Measurements from ENCODE around the gene PHYHD1.
"Not testable (repeated sequence)": the region's sequence is repeated elsewhere in the genome, so short reads cannot be mapped to it uniquely, and the experiment has no call there.

Gene PHYHD1

GRCh38 chr9:128946571-128947276 lies 25.9 kb downstream of the PHYHD1 start:
- TF ChIP-seq, protein P1, sequence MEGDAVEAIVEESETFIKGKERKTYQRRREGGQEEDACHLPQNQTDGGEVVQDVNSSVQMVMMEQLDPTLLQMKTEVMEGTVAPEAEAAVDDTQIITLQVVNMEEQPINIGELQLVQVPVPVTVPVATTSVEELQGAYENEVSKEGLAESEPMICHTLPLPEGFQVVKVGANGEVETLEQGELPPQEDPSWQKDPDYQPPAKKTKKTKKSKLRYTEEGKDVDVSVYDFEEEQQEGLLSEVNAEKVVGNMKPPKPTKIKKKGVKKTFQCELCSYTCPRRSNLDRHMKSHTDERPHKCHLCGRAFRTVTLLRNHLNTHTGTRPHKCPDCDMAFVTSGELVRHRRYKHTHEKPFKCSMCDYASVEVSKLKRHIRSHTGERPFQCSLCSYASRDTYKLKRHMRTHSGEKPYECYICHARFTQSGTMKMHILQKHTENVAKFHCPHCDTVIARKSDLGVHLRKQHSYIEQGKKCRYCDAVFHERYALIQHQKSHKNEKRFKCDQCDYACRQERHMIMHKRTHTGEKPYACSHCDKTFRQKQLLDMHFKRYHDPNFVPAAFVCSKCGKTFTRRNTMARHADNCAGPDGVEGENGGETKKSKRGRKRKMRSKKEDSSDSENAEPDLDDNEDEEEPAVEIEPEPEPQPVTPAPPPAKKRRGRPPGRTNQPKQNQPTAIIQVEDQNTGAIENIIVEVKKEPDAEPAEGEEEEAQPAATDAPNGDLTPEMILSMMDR (IDR thresholded peaks at IDR 0.05; ENCODE audit: insufficient read depth, missing control alignments): no peak
- FAIRE-seq (no peak), DNase-seq (ENCODE audit: insufficient read length, low spot score) (no peak)

DNA sequence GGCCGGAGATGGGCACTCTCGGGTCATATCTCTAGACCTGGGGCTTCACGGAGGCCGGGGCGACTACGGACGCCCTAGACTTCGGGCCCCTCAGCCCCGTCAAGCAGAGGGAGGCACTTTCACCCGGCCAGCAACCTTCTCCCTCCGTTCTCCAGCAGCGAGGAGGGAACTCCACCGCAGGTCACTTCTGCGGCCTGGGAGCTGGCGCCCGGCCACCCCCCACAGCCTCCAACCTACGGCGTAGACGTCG lies 26.4 kb downstream of the PHYHD1 start:
- no peak for FAIRE-seq
- DNase-seq (ENCODE audit: insufficient read length, low spot score): no peak
- TF ChIP-seq, protein P1 (IDR thresholded peaks at IDR 0.05; ENCODE audit: insufficient read depth, missing control alignments): no peak

DNA sequence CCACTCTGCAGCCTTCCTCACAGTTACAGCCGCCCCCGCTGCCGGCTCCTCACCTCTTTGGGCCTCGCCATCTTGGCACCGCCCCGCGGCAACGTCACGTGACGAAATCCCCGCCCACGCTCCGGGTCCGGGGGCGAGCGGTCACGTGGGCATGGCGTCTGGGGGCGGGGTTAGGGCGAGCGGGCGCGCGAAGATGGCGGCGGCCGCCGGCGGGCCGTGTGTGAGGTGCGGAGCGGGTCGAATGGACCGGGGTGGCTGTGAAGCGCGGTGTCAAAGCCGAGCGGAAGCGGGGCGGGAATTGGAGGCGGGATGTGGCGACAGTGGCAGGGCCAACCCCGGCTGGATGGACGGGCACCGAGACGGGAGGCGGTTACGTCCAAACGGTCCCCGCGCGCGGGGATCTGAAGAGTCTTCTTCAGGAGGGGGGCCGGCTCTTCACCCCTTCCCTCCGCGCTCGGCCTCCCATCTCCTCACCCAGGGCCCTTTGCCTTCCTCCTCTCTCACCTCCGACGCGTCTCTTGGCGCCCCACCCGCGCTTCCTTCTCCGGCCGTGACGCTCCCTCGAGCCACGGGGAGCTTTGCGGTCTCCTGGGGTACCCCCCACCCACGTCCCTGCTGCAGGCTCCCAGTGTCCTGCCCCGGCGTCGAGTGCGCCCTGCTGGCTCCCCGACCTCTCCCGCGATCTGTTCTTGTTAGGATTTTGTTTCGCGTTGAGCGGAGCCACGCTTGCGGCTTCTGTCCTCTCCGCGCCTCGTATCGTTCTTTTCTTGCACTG lies 26.9 kb downstream of the PHYHD1 start, which contains the start of the genes DOLK and NUP188:
TSS of gene DOLK (minus strand) at position 77 of the 775 bp plus-strand sequence. CDS start 300 bp downstream, outside the sequence.
TSS of gene NUP188 (plus strand) at position 173 of the 775 bp plus-strand sequence. CDS start at position 194, 21 bp downstream.
- FAIRE-seq: no peak

DNA sequence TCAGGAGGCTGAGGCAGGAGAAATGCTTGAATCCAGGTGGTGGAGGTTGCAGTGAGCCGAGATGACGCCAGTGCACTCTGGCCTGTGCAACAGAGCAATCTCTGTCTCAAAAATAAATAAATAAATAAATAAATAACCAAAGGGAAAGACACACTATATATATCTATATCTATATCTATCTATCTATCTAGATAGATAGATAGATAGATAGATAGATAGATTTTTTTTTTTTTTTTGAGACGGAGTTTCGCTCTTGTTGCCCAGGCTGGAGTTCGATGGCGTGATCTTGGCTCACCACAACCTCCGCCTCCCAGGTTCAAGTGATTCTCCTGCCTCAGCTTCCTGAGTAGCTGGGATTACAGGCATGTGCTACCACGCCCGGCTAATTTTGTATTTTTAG lies 40.6 kb downstream of the PHYHD1 start:
- not testable (repeated sequence) for FAIRE-seq; DNase-seq (ENCODE audit: insufficient read length, low spot score)

More for the DNA sequence above, 26.9 kb downstream of the PHYHD1 start, which contains the start of the genes DOLK and NUP188:
- peak; percentile 99 for DNase-seq (ENCODE audit: insufficient read length, low spot score)
- TF ChIP-seq, protein P1 (IDR thresholded peaks at IDR 0.05; ENCODE audit: insufficient read depth, missing control alignments): no peak

DNA sequence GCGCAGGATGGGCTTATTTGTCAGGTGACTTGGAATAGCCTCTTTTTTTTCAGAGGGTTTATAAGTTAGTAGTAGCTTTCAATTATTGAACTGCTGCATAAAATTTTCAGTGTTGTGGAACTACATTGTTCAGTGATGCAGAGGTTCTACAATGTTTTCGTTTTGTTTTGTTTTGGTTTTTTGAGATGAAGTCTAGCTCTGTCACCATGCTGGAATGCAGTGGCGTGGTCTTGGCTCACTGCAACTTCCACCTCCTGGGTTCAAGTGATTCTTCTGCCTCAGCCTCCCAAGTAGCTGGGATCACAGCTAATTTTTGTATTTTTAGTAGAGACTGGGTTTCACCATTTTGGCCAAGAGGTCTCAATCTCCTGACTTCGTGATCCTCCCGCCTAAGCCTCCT lies 48.7 kb downstream of the PHYHD1 start:
- no peak for DNase-seq (ENCODE audit: insufficient read length, low spot score)
- no peak for FAIRE-seq
- TF ChIP-seq, protein P1 (IDR thresholded peaks at IDR 0.05; ENCODE audit: insufficient read depth, missing control alignments): no peak

DNA sequence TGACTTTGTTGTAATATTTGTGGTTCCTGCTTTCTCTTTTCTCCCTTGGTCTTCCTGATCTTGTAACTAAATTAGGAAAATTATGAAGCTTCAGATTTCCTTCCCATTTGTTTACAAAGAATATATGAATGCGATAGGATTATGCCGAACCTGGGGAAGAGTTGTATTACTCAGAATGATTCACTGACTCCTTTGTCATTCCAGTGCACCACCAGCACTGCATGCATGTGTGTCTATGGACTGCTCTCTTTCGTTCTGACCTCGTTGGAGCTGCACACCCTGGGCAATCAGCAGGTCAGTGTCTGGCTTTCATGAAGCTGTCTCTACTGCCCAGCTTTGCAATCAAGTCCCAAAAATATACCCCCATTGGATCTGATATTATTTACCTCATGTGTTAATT lies 52.2 kb downstream of the PHYHD1 start:
- FAIRE-seq: no peak
- DNase-seq (ENCODE audit: insufficient read length, low spot score): no peak
- TF ChIP-seq, protein P1 (IDR thresholded peaks at IDR 0.05; ENCODE audit: insufficient read depth, missing control alignments): no peak

DNA sequence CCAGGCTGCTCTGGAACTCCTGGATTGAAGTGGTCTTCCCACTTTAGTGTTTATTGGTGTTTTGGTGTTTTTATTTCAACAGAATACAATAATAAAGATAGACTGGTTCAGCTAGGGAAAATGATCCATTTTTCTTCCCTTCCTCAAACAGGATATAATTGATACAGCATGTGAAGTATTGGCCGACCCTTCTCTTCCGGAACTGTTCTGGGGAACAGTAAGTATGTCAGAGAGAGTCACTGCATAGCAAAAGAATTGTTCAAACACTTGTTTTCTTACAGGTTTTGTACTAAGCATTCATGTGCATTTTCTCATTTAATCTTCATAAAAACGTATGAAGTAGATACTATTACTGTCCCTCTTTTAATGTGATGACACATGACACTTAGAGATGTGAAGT lies 58.3 kb downstream of the PHYHD1 start:
- FAIRE-seq (no peak), DNase-seq (ENCODE audit: insufficient read length, low spot score) (no peak)
- TF ChIP-seq, protein P1 (IDR thresholded peaks at IDR 0.05; ENCODE audit: insufficient read depth, missing control alignments): no peak

Measured in D721Med (cell line).